Naive thymus-derived CD4-positive, alpha-beta T cell (primary cell): Measurements from ENCODE around the gene NDE1. TPM values are rescaled to one million over a fixed set of nuclear protein-coding genes. Genes with fewer than 3 reads are reported as not detected.

ENCODE experiments used
- ATAC-seq: fragments of 150-1000 bp; cut with Tn5 transposase; 2 replicates; pipeline ENCODE4 v1.10.0; 2021; ENCODE audit warnings: mild to moderate bottlenecking, moderate library complexity
- CTCF ChIA-PET: fragments of 350-600 bp; sonication (Branson Sonifier 250); formaldehyde crosslinking; loops from one replicate; lab custom pipeline; 2021; ENCODE audit warnings: antibody characterized with exemption; lab: Charles Lee
- POLR2A ChIA-PET: fragments of 350-600 bp; sonication (Branson Sonifier 250); formaldehyde crosslinking; loops from one replicate; lab custom pipeline; 2021; ENCODE audit warnings: antibody characterized with exemption, inconsistent platforms; lab: Charles Lee
- DNase-seq, 9 donors: peaks; one replicate each; pipeline versions ENCODE4 v3.0.0 to v3.0.0-alpha.2; 2020 to 2022; ENCODE audit warnings: mixed read lengths in 1 of 9
- H3K27ac ChIP-seq: one replicate; pipeline ENCODE4 v1.7.0; 2013; ENCODE audit warnings: mild to moderate bottlenecking, low read depth, low read length, moderate library complexity
- H3K27me3 ChIP-seq, 2 donors: one replicate each; pipeline ENCODE4 v1.7.0; 2013; ENCODE audit warnings: low read length in 2 of 2, mild to moderate bottlenecking in 2 of 2, moderate library complexity in 2 of 2; ENCODE audit not compliant: control insufficient read depth in 2 of 2, insufficient read depth in 2 of 2
- H3K36me3 ChIP-seq, 3 experiments: 1 replicate in 2 of 3; 2 replicates in 1 of 3; pipeline ENCODE4 v1.7.0; 2013; ENCODE audit warnings: low read length in 3 of 3, mild to moderate bottlenecking in 3 of 3, moderate library complexity in 1 of 3; ENCODE audit not compliant: insufficient read depth in 3 of 3, control insufficient read depth in 2 of 3
- H3K4me1 ChIP-seq, 2 donors: one replicate each; pipeline ENCODE4 v1.7.0; 2013; ENCODE audit warnings: low read length in 2 of 2, mild to moderate bottlenecking in 2 of 2, moderate library complexity in 1 of 2; ENCODE audit not compliant: control insufficient read depth in 2 of 2, insufficient read depth in 2 of 2
- H3K4me3 ChIP-seq: 2 replicates; pipeline ENCODE4 v1.7.0; 2013; ENCODE audit warnings: mild to moderate bottlenecking, low read length
- H3K9me3 ChIP-seq, 3 experiments: 1 replicate in 2 of 3; 2 replicates in 1 of 3; pipeline ENCODE4 v1.7.0; 2013; ENCODE audit warnings: low read length in 3 of 3; ENCODE audit not compliant: control insufficient read depth in 2 of 3
- H3K27ac Mint-ChIP-seq, 9 donors: one replicate each; pipeline ENCODE4 v1.8.0; 2020 to 2022; ENCODE audit warnings: mixed read lengths in 9 of 9, mild to moderate bottlenecking in 8 of 9, moderate library complexity in 5 of 9, inconsistent platforms in 2 of 9
- H3K27me3 Mint-ChIP-seq, 5 donors: one replicate each; pipeline ENCODE4 v1.8.0; 2021 to 2022; ENCODE audit warnings: mixed read lengths in 5 of 5, mild to moderate bottlenecking in 1 of 5
- H3K36me3 Mint-ChIP-seq, 5 donors: one replicate each; pipeline ENCODE4 v1.8.0; 2020 to 2022; ENCODE audit warnings: mixed read lengths in 5 of 5, mild to moderate bottlenecking in 3 of 5, inconsistent platforms in 1 of 5
- H3K4me1 Mint-ChIP-seq, 7 donors: one replicate each; pipeline ENCODE4 v1.8.0; 2020 to 2022; ENCODE audit warnings: mixed read lengths in 7 of 7, mild to moderate bottlenecking in 3 of 7, inconsistent platforms in 1 of 7
- H3K4me3 Mint-ChIP-seq, 10 donors: one replicate each; pipeline ENCODE4 v1.8.0; 2020 to 2022; ENCODE audit warnings: mild to moderate bottlenecking in 10 of 10, mixed read lengths in 10 of 10, moderate library complexity in 6 of 10, inconsistent platforms in 2 of 10
- H3K9me3 Mint-ChIP-seq, 11 donors: one replicate each; pipeline ENCODE4 v1.8.0; 2020 to 2022; ENCODE audit warnings: mixed read lengths in 11 of 11, mild to moderate bottlenecking in 4 of 11, inconsistent platforms in 1 of 11, moderate library complexity in 1 of 11
- intact Hi-C, 2 donors: fragments of 100-400 bp; cut with micrococcal nuclease; formaldehyde crosslinking; loops; one replicate each; pipeline ENCODE4 v1.15.1; 2023
- polyA plus RNA-seq, 2 donors: library from polyadenylated mRNA; unstranded; fragments of 300-500 nt; fragmentation: Illumina TruSeq; gene quantifications; one replicate each; pipeline ENCODE4 v1.2.3, GENCODE V29; 2021
- total RNA-seq, 6 experiments: library from RNA in 5 of 6; stranded (reverse) in 5 of 6; gene quantifications; 1 replicate in 5 of 6; 2 replicates in 1 of 6; pipeline ENCODE4 v1.2.3 and lab custom pipeline; 2021 to 2026

The NDE1 gene
- total and polyA plus RNA-seq, 7 experiments from 2014 or later, result 34.9 to 128 (median 101) TPM

GRCh38 chr16:15701975-15702970 is 52.2 kb downstream of the NDE1 start:
- no peaks in the 10 kb centered on the region for H3K4me1 ChIP-seq
- Mint-ChIP-seq H3K36me3 (peaks cover 0 to 25% (median 11%) of the 10 kb centered on the region in 5 donors), H3K27me3 (no peaks in the 10 kb centered on the region), H3K9me3 (no peaks in the 10 kb centered on the region), H3K4me1 (peaks cover 3 to 22% (median 20%) of the 10 kb centered on the region in 7 donors), H3K4me3 (no peak overlapping the region), H3K27ac (peak overlapping the region in 8 of 9 donors; percentile 48 to 90 (median 62))
- CTCF ChIA-PET, result no interaction called here
- H3K36me3 ChIP-seq, result peaks cover 5 to 62% (median 27%) of the 10 kb centered on the region in 3 experiments
- no peaks in the 10 kb centered on the region for H3K27me3 ChIP-seq
- H3K27ac ChIP-seq, result peak overlapping the region; percentile 7
- DNase-seq (no peak), ATAC-seq (no peak)
- intact Hi-C loops, result loop anchor here in 1 of 2 donors (5.0 kb wide), 1 partner anchor 110 kb away; no protein-coding TSS in a partner anchor
- POLR2A ChIA-PET, result no interaction called here
- no peaks in the 10 kb centered on the region for H3K9me3 ChIP-seq
- no peak overlapping the region for H3K4me3 ChIP-seq

- Mint-ChIP-seq H3K27ac (peak overlapping the region; percentile 52 to 90 (median 75)), H3K4me3 (no peak overlapping the region), H3K4me1 (peaks cover 3 to 22% (median 20%) of the 10 kb centered on the region in 7 donors), H3K9me3 (no peaks in the 10 kb centered on the region), H3K36me3 (peaks cover 0 to 25% (median 11%) of the 10 kb centered on the region in 5 donors), H3K27me3 (no peaks in the 10 kb centered on the region)
- intact Hi-C loops, result loop anchor here in 1 of 2 donors (5.0 kb wide), 1 partner anchor 111 kb away; no protein-coding TSS in a partner anchor
- ATAC-seq (peak; percentile 20), DNase-seq (no peak)
- POLR2A ChIA-PET, result interaction anchor here (0.6 to 1.2 kb wide), 2 partner anchors 60 to 257 kb away, joined by 3 read pairs; partner anchors contain the start of gene MARF1
- CTCF ChIA-PET, result interaction anchor here (0.7 to 1.5 kb wide), 2 partner anchors 68 to 179 kb away, joined by 3 read pairs; no protein-coding TSS in a partner anchor
- H3K9me3 ChIP-seq, result no peaks in the 10 kb centered on the region
- no peak overlapping the region for H3K4me3 ChIP-seq
- no peaks in the 10 kb centered on the region for H3K27me3 ChIP-seq
- no peak overlapping the region for H3K27ac ChIP-seq
- no peaks in the 10 kb centered on the region for H3K4me1 ChIP-seq
- peaks cover under 1 to 60% (median 26%) of the 10 kb centered on the region in 3 experiments for H3K36me3 ChIP-seq
These were observed 53.1 kb downstream of the NDE1 start for GRCh38 chr16:15703029-15703736.

GRCh38 chr16:15704545-15704987 is 54.5 kb downstream of the NDE1 start:
- Histone ChIP-seq H3K27me3 (no peaks in the 10 kb centered on the region), H3K4me3 (no peak overlapping the region), H3K36me3 (peaks cover 0 to 55% (median 14%) of the 10 kb centered on the region in 3 experiments), H3K27ac (no peak overlapping the region), H3K9me3 (no peaks in the 10 kb centered on the region), H3K4me1 (no peaks in the 10 kb centered on the region)
- H3K4me3 Mint-ChIP-seq, result no peak overlapping the region
- DNase-seq, result peak; percentile 48 to 73 (median 66)
- CTCF ChIA-PET, result interaction anchor here (0.8 to 2.0 kb wide), 7 partner anchors 10 to 278 kb away, joined by 3 to 10 read pairs (median 3); no protein-coding TSS in a partner anchor
- peak; percentile 88 for ATAC-seq
- peak overlapping the region; percentile 5 to 93 (median 63) for H3K27ac Mint-ChIP-seq
- no peaks in the 10 kb centered on the region for H3K27me3 Mint-ChIP-seq
- POLR2A ChIA-PET, result interaction anchor here (1.2 kb wide), 1 partner anchor 61 kb away, joined by 3 read pairs; the partner anchor contains the start of gene MARF1
- intact Hi-C loops, result loop anchor here (1.0 to 5.0 kb wide), 8 partner anchors 32 to 423 kb away; partner anchors contain the start of gene MARF1 (in 1 of the 2)
- peaks cover 0 to 20% (median 6%) of the 10 kb centered on the region in 5 donors for H3K36me3 Mint-ChIP-seq
- no peaks in the 10 kb centered on the region for H3K9me3 Mint-ChIP-seq
- H3K4me1 Mint-ChIP-seq, result peaks cover 3 to 22% (median 20%) of the 10 kb centered on the region in 7 donors

- peaks cover 3 to 22% (median 20%) of the 10 kb centered on the region in 7 donors for H3K4me1 Mint-ChIP-seq
- intact Hi-C loops, result loop anchor here (2.0 kb wide), 3 partner anchors 32 to 278 kb away; partner anchors contain the start of gene MARF1 (in 1 of the 2)
These were observed 55.1 kb downstream of the NDE1 start for GRCh38 chr16:15705064-15705565.

GRCh38 chr16:15707332-15707731 is 57.3 kb downstream of the NDE1 start:
- no peaks in the 10 kb centered on the region for H3K4me1 ChIP-seq
- POLR2A ChIA-PET, result interaction anchor here (0.7 kb wide), 1 partner anchor 270 kb away, joined by 5 read pairs; no protein-coding TSS in a partner anchor
- H3K27me3 Mint-ChIP-seq, result no peaks in the 10 kb centered on the region
- H3K27ac ChIP-seq, result no peak overlapping the region
- no peak overlapping the region for H3K27ac Mint-ChIP-seq
- no peak overlapping the region for H3K4me3 Mint-ChIP-seq
- no peak overlapping the region for H3K4me3 ChIP-seq
- H3K9me3 Mint-ChIP-seq, result no peaks in the 10 kb centered on the region
- H3K36me3 Mint-ChIP-seq, result peaks cover 0 to 6% (median 0%) of the 10 kb centered on the region in 5 donors
- ATAC-seq (no peak), DNase-seq (no peak)
- H3K36me3 ChIP-seq, result peaks cover 0 to 29% (median under 1%) of the 10 kb centered on the region in 3 experiments
- intact Hi-C loops, result no loop called here
- peaks cover 7 to 34% (median 23%) of the 10 kb centered on the region in 7 donors for H3K4me1 Mint-ChIP-seq
- H3K27me3 ChIP-seq, result no peaks in the 10 kb centered on the region
- CTCF ChIA-PET, result interaction anchor here (0.5 to 1.6 kb wide), 2 partner anchors 278 to 280 kb away, joined by 4 read pairs; no protein-coding TSS in a partner anchor
- H3K9me3 ChIP-seq, result no peaks in the 10 kb centered on the region

More at GRCh38 chr16:15705064-15705565, 55.1 kb downstream of the NDE1 start:
- no peak overlapping the region for H3K4me3 Mint-ChIP-seq
- H3K9me3 ChIP-seq, result no peaks in the 10 kb centered on the region
- ChIA-PET POLR2A (no interaction called here), CTCF (interaction anchor here (0.8 to 2.0 kb wide), 5 partner anchors 30 to 279 kb away, joined by 3 to 10 read pairs (median 3); no protein-coding TSS in a partner anchor)
- no peak overlapping the region for H3K27ac ChIP-seq
- peaks cover 0 to 50% (median 11%) of the 10 kb centered on the region in 3 experiments for H3K36me3 ChIP-seq
- H3K9me3 Mint-ChIP-seq, result no peaks in the 10 kb centered on the region
- H3K27ac Mint-ChIP-seq, result peak overlapping the region in 2 of 9 donors; percentile 27 to 60
- no peak overlapping the region for H3K4me3 ChIP-seq
- no peaks in the 10 kb centered on the region for H3K27me3 ChIP-seq
- no peaks in the 10 kb centered on the region for H3K4me1 ChIP-seq
- peaks cover 0 to 14% (median 3%) of the 10 kb centered on the region in 5 donors for H3K36me3 Mint-ChIP-seq
- DNase-seq, result no peak
- ATAC-seq, result no peak
- H3K27me3 Mint-ChIP-seq, result no peaks in the 10 kb centered on the region
